ENCODE results near the gene ACTR3. TPM values are rescaled to one million over a fixed set of nuclear protein-coding genes. Genes with fewer than 3 reads are reported as not detected.

ACTR3 gene
- total RNA-seq, 4 donors from 2014 or later: 163 to 198 (median 188) TPM

DNA sequence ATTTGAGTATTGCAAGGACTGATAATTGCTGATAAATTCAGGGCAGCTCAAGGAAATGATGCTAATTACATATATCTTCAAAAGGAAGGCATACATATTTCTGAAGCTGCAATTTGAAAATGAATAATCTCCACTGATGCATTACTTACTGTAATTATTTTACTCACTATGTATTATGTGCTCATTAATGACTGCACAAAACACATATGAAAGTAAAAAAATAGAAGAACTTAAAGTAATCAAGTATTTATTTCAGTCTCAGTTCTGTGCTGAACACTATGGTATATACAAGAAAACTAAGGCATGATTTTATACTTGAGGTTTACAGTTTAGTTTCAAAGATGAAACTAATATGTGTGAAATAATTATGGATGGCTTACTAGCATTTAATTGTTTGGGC lies 9.3 kb downstream of the ACTR3 start:
- no peak overlapping the region for H3K4me3 ChIP-seq
- no peaks in the 10 kb centered on the region for H3K27me3 ChIP-seq
- H3K36me3 ChIP-seq: peaks cover 0 to 6% (median 0%) of the 10 kb centered on the region in 4 donors
- peaks cover 47 to 100% (median 99%) of the 10 kb centered on the region in 4 donors for H3K4me1 ChIP-seq
- TF ChIP-seq POLR2A (IDR thresholded peaks at IDR 0.05; ENCODE audit: low read depth) (no peak), POLR2AphosphoS5 (IDR thresholded peaks at IDR 0.05) (no peak), EP300 (IDR thresholded peaks at IDR 0.05) (no peak)
- TF ChIP-seq, protein P1, sequence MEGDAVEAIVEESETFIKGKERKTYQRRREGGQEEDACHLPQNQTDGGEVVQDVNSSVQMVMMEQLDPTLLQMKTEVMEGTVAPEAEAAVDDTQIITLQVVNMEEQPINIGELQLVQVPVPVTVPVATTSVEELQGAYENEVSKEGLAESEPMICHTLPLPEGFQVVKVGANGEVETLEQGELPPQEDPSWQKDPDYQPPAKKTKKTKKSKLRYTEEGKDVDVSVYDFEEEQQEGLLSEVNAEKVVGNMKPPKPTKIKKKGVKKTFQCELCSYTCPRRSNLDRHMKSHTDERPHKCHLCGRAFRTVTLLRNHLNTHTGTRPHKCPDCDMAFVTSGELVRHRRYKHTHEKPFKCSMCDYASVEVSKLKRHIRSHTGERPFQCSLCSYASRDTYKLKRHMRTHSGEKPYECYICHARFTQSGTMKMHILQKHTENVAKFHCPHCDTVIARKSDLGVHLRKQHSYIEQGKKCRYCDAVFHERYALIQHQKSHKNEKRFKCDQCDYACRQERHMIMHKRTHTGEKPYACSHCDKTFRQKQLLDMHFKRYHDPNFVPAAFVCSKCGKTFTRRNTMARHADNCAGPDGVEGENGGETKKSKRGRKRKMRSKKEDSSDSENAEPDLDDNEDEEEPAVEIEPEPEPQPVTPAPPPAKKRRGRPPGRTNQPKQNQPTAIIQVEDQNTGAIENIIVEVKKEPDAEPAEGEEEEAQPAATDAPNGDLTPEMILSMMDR (IDR thresholded peaks at IDR 0.05): no peak
- DNase-seq (ENCODE audit: extremely low spot score): no peak
- intact Hi-C loops (cut with DNase I): no loop called here
- H3K27ac ChIP-seq (replicated peaks in 1 of 4): no peak overlapping the region
- no peaks in the 10 kb centered on the region for H3K9me3 ChIP-seq

DNA sequence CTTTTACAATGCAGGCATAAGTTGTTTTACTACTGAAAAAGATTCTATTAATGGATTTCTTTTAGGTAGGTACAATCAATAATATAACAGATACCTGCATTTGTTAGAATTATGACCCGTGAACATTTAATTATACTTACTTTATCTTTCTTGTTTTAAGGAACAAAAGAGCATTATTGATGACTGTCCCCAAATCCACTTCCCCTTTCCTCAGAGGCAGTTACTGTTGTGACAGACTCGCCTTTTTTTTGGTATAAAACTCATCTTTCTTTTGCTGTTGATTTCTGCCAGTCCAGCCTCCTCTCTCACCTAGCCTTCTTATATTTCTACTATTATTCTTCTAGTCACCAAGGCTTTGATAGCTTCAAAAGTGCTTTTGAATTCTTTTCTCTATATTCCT lies 12.1 kb downstream of the ACTR3 start:
- H3K4me1 ChIP-seq: peaks cover 30 to 79% (median 77%) of the 10 kb centered on the region in 4 donors
- H3K4me3 ChIP-seq: no peak overlapping the region
- intact Hi-C loops (cut with DNase I): no loop called here
- no peaks in the 10 kb centered on the region for H3K36me3 ChIP-seq
- no peak overlapping the region for H3K27ac ChIP-seq (replicated peaks in 1 of 4)
- TF ChIP-seq EP300 (IDR thresholded peaks at IDR 0.05) (no peak), POLR2A (IDR thresholded peaks at IDR 0.05; ENCODE audit: low read depth) (no peak)
- no peak for DNase-seq (ENCODE audit: extremely low spot score)
- no peaks in the 10 kb centered on the region for H3K9me3 ChIP-seq
- no peaks in the 10 kb centered on the region for H3K27me3 ChIP-seq
- WGBS: 41% methylated on average over 2 of the region's 2 CpGs

DNA sequence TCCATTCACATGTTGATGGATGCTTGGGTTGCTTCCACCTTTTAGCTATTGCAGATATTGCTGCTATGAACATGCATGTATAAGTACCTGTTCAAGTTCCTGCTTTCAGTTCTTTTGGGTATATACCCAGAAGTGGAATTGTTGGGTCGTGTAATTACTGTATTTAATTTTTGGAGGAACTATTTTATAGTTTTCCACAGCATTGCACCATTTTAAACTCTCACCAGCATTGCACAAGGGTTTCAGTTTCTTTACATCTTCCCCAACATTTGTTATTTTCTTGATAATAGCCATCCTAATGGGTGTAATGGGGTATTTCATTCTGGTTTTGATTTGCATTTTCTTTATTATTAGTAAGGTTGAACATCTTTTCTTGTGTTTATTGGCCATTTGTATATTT lies 16.0 kb downstream of the ACTR3 start:
- no peaks in the 10 kb centered on the region for H3K9me3 ChIP-seq
- WGBS: 77% methylated on average over 1 of the region's 1 CpG
- DNase-seq (ENCODE audit: extremely low spot score): no peak
- TF ChIP-seq, protein P1 (IDR thresholded peaks at IDR 0.05): no peak
- TF ChIP-seq POLR2AphosphoS5 (IDR thresholded peaks at IDR 0.05): no peak
- no peak for TF ChIP-seq EP300 (IDR thresholded peaks at IDR 0.05)
- TF ChIP-seq POLR2A (IDR thresholded peaks at IDR 0.05; ENCODE audit: low read depth): no peak
- no peaks in the 10 kb centered on the region for H3K36me3 ChIP-seq
- intact Hi-C loops (cut with DNase I): no loop called here
- peaks cover 21 to 77% (median 65%) of the 10 kb centered on the region in 4 donors for H3K4me1 ChIP-seq
- H3K4me3 ChIP-seq: no peak overlapping the region
- no peaks in the 10 kb centered on the region for H3K27me3 ChIP-seq
- H3K27ac ChIP-seq (replicated peaks in 1 of 4): no peak overlapping the region

DNA sequence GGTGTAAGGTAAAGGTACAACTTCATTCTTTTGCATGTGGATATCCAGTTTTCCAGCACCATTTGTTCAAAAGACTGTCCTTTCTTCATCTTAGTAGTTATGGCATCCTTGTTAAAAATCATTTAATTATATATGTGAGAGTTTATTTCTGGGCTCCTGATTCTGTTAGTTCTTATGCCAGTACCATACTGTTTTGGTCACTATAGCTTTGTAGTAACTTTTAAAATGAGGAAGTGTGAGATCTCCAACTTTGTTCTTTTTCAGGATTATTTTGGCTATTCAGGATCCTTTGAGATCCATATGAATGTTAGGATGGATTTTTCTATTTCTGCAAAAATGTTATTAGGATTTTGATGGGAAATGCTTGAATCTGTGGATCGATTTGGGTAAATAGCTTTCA lies 16.8 kb downstream of the ACTR3 start:
- Histone ChIP-seq H3K36me3 (no peaks in the 10 kb centered on the region), H3K27me3 (no peaks in the 10 kb centered on the region), H3K4me3 (no peak overlapping the region), H3K9me3 (no peaks in the 10 kb centered on the region), H3K27ac (replicated peaks in 1 of 4) (no peak overlapping the region), H3K4me1 (peaks cover 21 to 72% (median 62%) of the 10 kb centered on the region in 4 donors)
- DNase-seq (ENCODE audit: extremely low spot score): no peak
- intact Hi-C loops (cut with DNase I): no loop called here
- no peak for TF ChIP-seq POLR2AphosphoS5 (IDR thresholded peaks at IDR 0.05)
- 100% methylated on average over 1 of the region's 1 CpG for WGBS

DNA sequence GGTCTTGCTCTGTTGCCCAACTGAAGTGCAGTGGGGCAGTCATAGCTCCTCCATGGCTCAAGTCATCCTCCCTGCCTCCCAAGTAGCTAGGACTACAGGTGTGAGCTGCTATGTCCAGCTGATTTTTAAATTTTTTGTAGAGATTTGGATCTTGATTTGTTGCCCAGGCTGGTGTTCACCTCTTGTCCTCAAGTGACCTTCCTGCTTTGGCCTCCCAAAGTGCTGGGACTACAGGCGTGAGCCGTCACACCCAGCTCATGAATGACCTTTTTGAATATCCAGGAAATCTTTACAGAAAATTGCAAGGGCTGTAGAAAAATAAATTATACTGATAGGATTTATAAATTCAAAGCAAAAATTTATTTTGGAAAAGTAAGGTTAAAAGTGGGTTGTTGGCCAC lies 17.4 kb downstream of the ACTR3 start:
- no peaks in the 10 kb centered on the region for H3K27me3 ChIP-seq
- H3K9me3 ChIP-seq: no peaks in the 10 kb centered on the region
- intact Hi-C loops (cut with DNase I): no loop called here
- H3K4me3 ChIP-seq: no peak overlapping the region
- no peaks in the 10 kb centered on the region for H3K36me3 ChIP-seq
- peaks cover 21 to 66% (median 56%) of the 10 kb centered on the region in 4 donors for H3K4me1 ChIP-seq
- TF ChIP-seq, protein P1 (IDR thresholded peaks at IDR 0.05): no peak
- TF ChIP-seq EP300 (IDR thresholded peaks at IDR 0.05) (no peak), POLR2AphosphoS5 (IDR thresholded peaks at IDR 0.05) (no peak), POLR2A (IDR thresholded peaks at IDR 0.05; ENCODE audit: low read depth) (no peak)
- 76% methylated on average over 2 of the region's 2 CpGs for WGBS
- no peak overlapping the region for H3K27ac ChIP-seq (replicated peaks in 1 of 4)
- DNase-seq (ENCODE audit: extremely low spot score): no peak

DNA sequence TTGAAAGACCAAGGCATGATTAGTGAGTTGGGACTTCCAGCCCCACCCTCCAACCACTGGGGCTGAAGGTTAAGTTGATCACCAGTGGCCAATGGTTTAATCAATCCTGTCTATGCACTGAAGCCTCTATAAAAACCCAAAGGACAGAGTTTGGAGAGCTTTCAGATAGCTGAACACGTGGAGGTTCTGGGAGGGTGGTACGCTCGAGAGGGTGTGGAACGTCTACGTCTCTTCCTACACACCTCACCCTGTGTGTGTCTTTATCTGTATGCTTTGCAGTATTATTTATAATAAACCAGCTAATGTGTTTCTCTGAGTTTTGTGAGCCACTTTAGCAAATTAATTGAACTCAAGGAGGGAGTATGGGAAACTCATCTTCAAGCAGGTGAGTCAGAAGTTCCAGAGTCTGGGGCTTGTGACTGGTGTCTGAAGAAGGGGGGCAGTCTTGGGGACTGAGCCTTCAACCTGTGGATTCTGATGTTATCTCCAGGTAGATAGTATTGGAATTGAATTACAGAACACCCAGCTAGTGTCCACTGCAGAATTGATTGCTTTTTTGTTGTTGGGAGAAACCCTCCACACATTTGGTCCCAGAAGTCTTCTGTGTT lies 20.3 kb downstream of the ACTR3 start:
- 88% methylated on average over 5 of the region's 5 CpGs for WGBS
- H3K4me3 ChIP-seq: no peak overlapping the region
- no peak for DNase-seq (ENCODE audit: extremely low spot score)
- H3K27ac ChIP-seq (replicated peaks in 1 of 4): no peak overlapping the region
- intact Hi-C loops (cut with DNase I): no loop called here
- no peaks in the 10 kb centered on the region for H3K9me3 ChIP-seq
- peaks cover 14 to 42% (median 31%) of the 10 kb centered on the region in 4 donors for H3K4me1 ChIP-seq
- H3K36me3 ChIP-seq: peaks cover 0 to 11% (median 5%) of the 10 kb centered on the region in 4 donors
- TF ChIP-seq POLR2A (IDR thresholded peaks at IDR 0.05; ENCODE audit: low read depth) (no peak), POLR2AphosphoS5 (IDR thresholded peaks at IDR 0.05) (no peak), EP300 (IDR thresholded peaks at IDR 0.05) (no peak)
- TF ChIP-seq, protein P1 (IDR thresholded peaks at IDR 0.05): no peak
- no peaks in the 10 kb centered on the region for H3K27me3 ChIP-seq
